GM12874 (cell line): ENCODE measurements around the gene DGKH.

ENCODE experiments used
- CTCF ChIP-seq: IDR thresholded peaks from 2 replicates; pipeline ENCODE4 v1.5.1; 2011; ENCODE audit warnings: low read depth, mild to moderate bottlenecking, control low read depth, low read length, moderate library complexity; ENCODE audit not compliant: insufficient read depth

The DGKH gene

GRCh38 chr13:42054798-42055499 lies 6.5 kb downstream of the DGKH start:
- TF ChIP-seq CTCF = no peak

- no peak for TF ChIP-seq CTCF
Observed at GRCh38 chr13:42055500-42056085, 7.1 kb downstream of the DGKH start.

GRCh38 chr13:42056146-42056545 lies 7.7 kb downstream of the DGKH start:
- no peak for TF ChIP-seq CTCF

- TF ChIP-seq CTCF = no peak
Observed at GRCh38 chr13:42056583-42056982, 8.1 kb downstream of the DGKH start.

- TF ChIP-seq CTCF = no peak
Observed at GRCh38 chr13:42057918-42058530, 9.6 kb downstream of the DGKH start.

- TF ChIP-seq CTCF = no peak
Observed at GRCh38 chr13:42061943-42062342, 13.5 kb downstream of the DGKH start.

GRCh38 chr13:42063105-42063504 lies 14.7 kb downstream of the DGKH start:
- no peak for TF ChIP-seq CTCF
